ENCODE measurements around the gene ANKRD40.
"Not testable (repeated sequence)": the region's sequence is repeated elsewhere in the genome, so short reads cannot be mapped to it uniquely, and the experiment has no call there.

ANKRD40 gene

GRCh38 chr17:50687200-50688066 lies 20.3 kb downstream of the ANKRD40 start:
- in situ Hi-C loops (cut with MboI; ENCODE audit: low sequenced_read_pairs), result no loop called here

GRCh38 chr17:50686494-50687199 lies 21.1 kb downstream of the ANKRD40 start:
- in situ Hi-C loops (cut with MboI; ENCODE audit: low sequenced_read_pairs), result no loop called here

GRCh38 chr17:50685691-50686493 lies 21.8 kb downstream of the ANKRD40 start:
- in situ Hi-C loops (cut with MboI; ENCODE audit: low sequenced_read_pairs), result no loop called here

- in situ Hi-C loops (cut with MboI; ENCODE audit: low sequenced_read_pairs), result no loop called here
Measured at GRCh38 chr17:50685334-50685665, 22.4 kb downstream of the ANKRD40 start.

- in situ Hi-C loops (cut with MboI; ENCODE audit: low sequenced_read_pairs), result no loop called here
Measured at GRCh38 chr17:50684612-50685333, 22.9 kb downstream of the ANKRD40 start.

GRCh38 chr17:50684288-50684611 lies 23.5 kb downstream of the ANKRD40 start:
- in situ Hi-C loops (cut with MboI; ENCODE audit: low sequenced_read_pairs), result no loop called here

- in situ Hi-C loops (cut with MboI; ENCODE audit: low sequenced_read_pairs), result no loop called here
Measured at GRCh38 chr17:50683434-50684287, 24.1 kb downstream of the ANKRD40 start.

- in situ Hi-C loops (cut with MboI; ENCODE audit: low sequenced_read_pairs), result no loop called here
Measured at GRCh38 chr17:50682938-50683337, 24.8 kb downstream of the ANKRD40 start.

GRCh38 chr17:50682441-50682840 lies 25.3 kb downstream of the ANKRD40 start:
- in situ Hi-C loops (cut with MboI; ENCODE audit: low sequenced_read_pairs), result no loop called here

- in situ Hi-C loops (cut with MboI; ENCODE audit: low sequenced_read_pairs), result no loop called here
Measured at GRCh38 chr17:50681263-50682200, 26.2 kb downstream of the ANKRD40 start.

GRCh38 chr17:50680543-50681262 lies 27.0 kb downstream of the ANKRD40 start:
- in situ Hi-C loops (cut with MboI; ENCODE audit: low sequenced_read_pairs), result not testable (repeated sequence)

- in situ Hi-C loops (cut with MboI; ENCODE audit: low sequenced_read_pairs), result no loop called here
Measured at GRCh38 chr17:50680126-50680525, 27.6 kb downstream of the ANKRD40 start.

- in situ Hi-C loops (cut with MboI; ENCODE audit: low sequenced_read_pairs), result no loop called here
Measured at GRCh38 chr17:50679008-50679544, 28.6 kb downstream of the ANKRD40 start.

- in situ Hi-C loops (cut with MboI; ENCODE audit: low sequenced_read_pairs), result no loop called here
Measured at GRCh38 chr17:50677851-50678375, 29.8 kb downstream of the ANKRD40 start.

GRCh38 chr17:50676065-50676975 lies 31.4 kb downstream of the ANKRD40 start:
- in situ Hi-C loops (cut with MboI; ENCODE audit: low sequenced_read_pairs), result no loop called here

- in situ Hi-C loops (cut with MboI; ENCODE audit: low sequenced_read_pairs), result no loop called here
Measured at GRCh38 chr17:50675627-50676026, 32.1 kb downstream of the ANKRD40 start.

GRCh38 chr17:50675190-50675589 lies 32.5 kb downstream of the ANKRD40 start:
- in situ Hi-C loops (cut with MboI; ENCODE audit: low sequenced_read_pairs), result no loop called here
